Heart left ventricle (tissue), 13 donors: ENCODE results near the gene GPALPP1.

Source experiments
- POLR2A ChIP-seq, 2 donors: fragments of 450-650 bp; IDR thresholded peaks; one replicate each; pipeline ENCODE4 v1.6.1; 2017; ENCODE audit warnings: antibody characterized with exemption in 2 of 2, mild to moderate bottlenecking in 2 of 2, moderate library complexity in 2 of 2
- TF ChIP-seq, protein P1 (sequence below), 12 donors: fragments of 200-600 bp; sonication (generic) in 4 of 12; IDR thresholded peaks; one replicate each; pipeline versions ENCODE4 v1.5.0 to v1.8.0; 2018 to 2022; ENCODE audit warnings: antibody characterized with exemption in 12 of 12, mild to moderate bottlenecking in 5 of 12
- donor health status: ischemic (EF 13 %, LVEDD 7.1; RV severe dilation, severe dysfunction).
- donor health status: DM: no; HTN: yes; CAD: no.
- donor health status: DM: no; HTN: no; CAD: no.
- donor health status: ischemic (EF 25% LVEDD 6.9; RV normal size, moderate dysfunction).
- donor health status: ischemic (EF 25% LVEDD 5.7; RV mildly dilated, moderate dysfunction).
- donor health status: ischemic (EF 35%, LVEDD 5.7; RV mildly dilated, moderate dysfunction).
- donor health status: nonischemic (EF 11% LVEDD 7.7; RV severe dilation, severe dysfunction).
- donor health status: DM: yes; HTN: yes; CAD: no.
- donor health status: PGD.
- donor health status: ischemic (EF 29% LVEDD 5.4; RV normal size, mild dysfunction).
- donor health status: nonischemic (EF 23%, LVEDD 6.1; RV moderate dilation, normal function).

DNA sequence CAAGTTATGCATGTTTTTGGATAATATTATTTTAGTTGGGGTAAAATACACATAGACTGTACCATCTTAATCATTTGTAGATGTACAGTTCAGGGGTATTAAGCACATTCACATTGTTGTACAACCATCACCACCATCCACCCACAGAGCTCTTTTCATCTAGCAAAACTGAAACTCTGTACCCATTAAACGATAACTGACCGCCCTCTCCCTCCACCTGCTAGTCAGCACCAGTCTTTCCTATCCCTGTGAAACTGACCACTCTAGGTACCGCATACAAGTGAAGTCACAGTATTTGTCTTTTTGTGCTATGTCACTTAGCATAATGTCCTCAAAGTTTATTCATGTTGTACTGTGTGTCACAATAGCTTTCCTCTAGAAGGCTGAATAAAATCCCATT lies 70.7 kb downstream of the GPALPP1 start:
- TF ChIP-seq, protein P1, sequence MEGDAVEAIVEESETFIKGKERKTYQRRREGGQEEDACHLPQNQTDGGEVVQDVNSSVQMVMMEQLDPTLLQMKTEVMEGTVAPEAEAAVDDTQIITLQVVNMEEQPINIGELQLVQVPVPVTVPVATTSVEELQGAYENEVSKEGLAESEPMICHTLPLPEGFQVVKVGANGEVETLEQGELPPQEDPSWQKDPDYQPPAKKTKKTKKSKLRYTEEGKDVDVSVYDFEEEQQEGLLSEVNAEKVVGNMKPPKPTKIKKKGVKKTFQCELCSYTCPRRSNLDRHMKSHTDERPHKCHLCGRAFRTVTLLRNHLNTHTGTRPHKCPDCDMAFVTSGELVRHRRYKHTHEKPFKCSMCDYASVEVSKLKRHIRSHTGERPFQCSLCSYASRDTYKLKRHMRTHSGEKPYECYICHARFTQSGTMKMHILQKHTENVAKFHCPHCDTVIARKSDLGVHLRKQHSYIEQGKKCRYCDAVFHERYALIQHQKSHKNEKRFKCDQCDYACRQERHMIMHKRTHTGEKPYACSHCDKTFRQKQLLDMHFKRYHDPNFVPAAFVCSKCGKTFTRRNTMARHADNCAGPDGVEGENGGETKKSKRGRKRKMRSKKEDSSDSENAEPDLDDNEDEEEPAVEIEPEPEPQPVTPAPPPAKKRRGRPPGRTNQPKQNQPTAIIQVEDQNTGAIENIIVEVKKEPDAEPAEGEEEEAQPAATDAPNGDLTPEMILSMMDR (IDR thresholded peaks at IDR 0.05) = no peak
- TF ChIP-seq POLR2A (IDR thresholded peaks at IDR 0.05) = no peak
